Peyer's patch (tissue), 4 donors: ENCODE measurements around the gene HCN2. TPM values are rescaled to one million over a fixed set of nuclear protein-coding genes. Genes with fewer than 3 reads are reported as not detected.

Experiments used
- DNase-seq, 3 donors: peaks; one replicate each; pipeline ENCODE4 v3.0.0-alpha.2; 2017 to 2019
- H3K27ac ChIP-seq, 4 donors: fragments of 200-600 bp; sonication (generic); one replicate each; pipeline ENCODE4 v1.5.1; 2016 to 2019
- H3K27me3 ChIP-seq, 2 donors: fragments of 200-600 bp; sonication (generic); one replicate each; pipeline ENCODE4 v1.5.1; 2019
- H3K36me3 ChIP-seq, 3 donors: fragments of 200-600 bp; sonication (generic); one replicate each; pipeline ENCODE4 v1.5.1; 2016 to 2019
- H3K4me1 ChIP-seq, 4 donors: fragments of 200-600 bp; sonication (generic); one replicate each; pipeline ENCODE4 v1.5.1; 2016 to 2019
- H3K4me3 ChIP-seq, 4 donors: fragments of 200-600 bp; sonication (generic); 1 replicate in 3 of 4; 2 replicates in 1 of 4; pipeline ENCODE4 v1.5.1; 2016 to 2019; ENCODE audit warnings: mild to moderate bottlenecking in 1 of 4
- H3K9me3 ChIP-seq, 4 donors: fragments of 200-600 bp; sonication (generic); one replicate each; pipeline ENCODE4 v1.5.1; 2016 to 2019; ENCODE audit warnings: mild to moderate bottlenecking in 1 of 4
- CTCF ChIP-seq, 6 experiments: fragments of 450-650 bp in 4 of 6; fragments of 200-600 bp in 2 of 6; sonication (generic) in 1 of 6; IDR thresholded peaks; one replicate each; pipeline ENCODE4 v1.5.1; 2017 to 2019; ENCODE audit warnings: antibody characterized with exemption in 6 of 6, mild to moderate bottlenecking in 3 of 6, moderate library complexity in 1 of 6
- POLR2A ChIP-seq, 2 donors: fragments of 450-650 bp; IDR thresholded peaks; one replicate each; pipeline ENCODE4 v1.5.1; 2017; ENCODE audit warnings: antibody characterized with exemption in 2 of 2, mild to moderate bottlenecking in 2 of 2, moderate library complexity in 2 of 2
- total RNA-seq, 4 donors: library from RNA; depleted of rRNA; stranded (reverse); fragments of >200 nt; gene quantifications; one replicate each; pipeline ENCODE4 v1.1.0, GENCODE V29; 2016

The HCN2 gene
- total RNA-seq, 4 donors from 2014 or later: not detected

GRCh38 chr19:572743-573518 is 16.8 kb upstream of the HCN2 start:
- Histone ChIP-seq H3K27me3 (no peaks in the 10 kb centered on the region), H3K27ac (peak overlapping the region; percentile 82 to 92 (median 88)), H3K36me3 (no peaks in the 10 kb centered on the region), H3K9me3 (no peaks in the 10 kb centered on the region), H3K4me1 (peaks cover 3 to 42% (median 19%) of the 10 kb centered on the region in 4 donors), H3K4me3 (peak overlapping the region; percentile 90 to 98 (median 92))
- no peak for TF ChIP-seq POLR2A (IDR thresholded peaks at IDR 0.05)
- TF ChIP-seq CTCF (IDR thresholded peaks at IDR 0.05): peak in 3 of 6 experiments; percentile 10 to 19 (median 13)
- DNase-seq: peak in 2 of 3 donors; percentile 60 to 68

GRCh38 chr19:573519-573825 is 16.2 kb upstream of the HCN2 start:
- Histone ChIP-seq H3K4me3 (peak overlapping the region; percentile 90 to 98 (median 92)), H3K27ac (peak overlapping the region; percentile 82 to 92 (median 88)), H3K9me3 (no peaks in the 10 kb centered on the region), H3K36me3 (no peaks in the 10 kb centered on the region), H3K4me1 (peaks cover 3 to 42% (median 19%) of the 10 kb centered on the region in 4 donors), H3K27me3 (no peaks in the 10 kb centered on the region)
- DNase-seq: no peak
- TF ChIP-seq POLR2A (IDR thresholded peaks at IDR 0.05) (no peak), CTCF (IDR thresholded peaks at IDR 0.05) (no peak)

- Histone ChIP-seq H3K27ac (peak overlapping the region in 2 of 4 donors; percentile 12 to 46), H3K4me1 (peaks cover 3 to 42% (median 19%) of the 10 kb centered on the region in 4 donors), H3K36me3 (peaks cover 0 to 11% (median 0%) of the 10 kb centered on the region in 3 donors), H3K4me3 (peak overlapping the region in 2 of 4 donors; percentile 34 to 44), H3K27me3 (no peaks in the 10 kb centered on the region), H3K9me3 (no peaks in the 10 kb centered on the region)
- peak in 1 of 3 donors; percentile 49 for DNase-seq
- TF ChIP-seq CTCF (IDR thresholded peaks at IDR 0.05) (no peak), POLR2A (IDR thresholded peaks at IDR 0.05) (no peak)
Observed at GRCh38 chr19:574658-575526, 14.8 kb upstream of the HCN2 start.

DNA sequence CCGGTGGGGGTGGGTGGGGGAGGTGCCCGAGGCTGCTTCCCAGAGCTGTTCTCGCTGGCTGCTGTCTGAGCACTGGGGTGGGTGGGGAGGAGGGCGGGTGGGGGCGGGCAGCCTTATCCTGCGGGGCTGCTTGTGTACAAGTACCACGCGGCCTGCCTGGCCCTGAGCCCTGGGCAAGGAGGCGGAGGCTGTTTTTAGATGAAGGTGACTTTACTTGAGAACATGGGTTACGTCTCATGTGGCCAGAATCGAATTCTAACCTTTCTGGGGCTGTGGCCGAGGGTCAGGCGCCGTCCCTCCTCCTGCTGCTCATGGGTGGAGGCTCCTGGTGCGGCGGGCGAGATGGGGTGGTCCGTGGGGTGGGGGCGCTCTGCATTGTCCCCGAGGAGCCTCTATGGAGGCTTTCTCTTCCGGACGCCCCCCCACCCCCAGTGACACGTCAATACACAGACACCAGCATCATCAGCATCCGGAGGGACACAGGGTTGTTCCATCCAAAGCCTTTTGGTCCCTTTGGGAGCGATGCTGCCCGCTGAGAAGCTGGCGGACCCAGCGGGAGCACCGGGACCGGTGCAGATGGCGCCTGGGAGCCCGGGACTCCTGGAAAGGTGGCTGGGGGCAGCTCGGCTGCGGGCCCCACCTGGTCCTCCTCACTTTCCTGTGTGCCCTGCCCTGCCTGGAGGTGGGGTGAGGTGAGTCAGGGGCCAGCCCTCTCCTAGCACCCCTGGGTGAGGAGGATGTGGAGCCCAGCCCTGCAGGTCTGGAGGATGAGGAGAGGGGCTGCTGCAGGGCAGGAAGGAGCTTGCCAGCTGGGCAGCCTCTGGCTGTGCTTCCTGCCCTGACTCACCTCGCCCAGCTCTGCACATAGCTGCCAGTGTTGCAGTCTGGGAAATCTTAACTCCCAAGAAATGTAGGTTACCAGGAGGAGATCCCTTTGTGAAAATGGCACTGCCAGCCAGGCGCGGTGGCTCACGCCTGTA is 13.9 kb upstream of the HCN2 start:
- H3K9me3 ChIP-seq: no peaks in the 10 kb centered on the region
- H3K4me3 ChIP-seq: peak overlapping the region in 2 of 4 donors; percentile 34 to 44
- H3K4me1 ChIP-seq: peaks cover 3 to 41% (median 19%) of the 10 kb centered on the region in 4 donors
- DNase-seq: no peak
- H3K36me3 ChIP-seq: peaks cover 0 to 20% (median 0%) of the 10 kb centered on the region in 3 donors
- no peak overlapping the region for H3K27ac ChIP-seq
- TF ChIP-seq POLR2A (IDR thresholded peaks at IDR 0.05): no peak
- TF ChIP-seq CTCF (IDR thresholded peaks at IDR 0.05): no peak
- no peaks in the 10 kb centered on the region for H3K27me3 ChIP-seq
